ENCODE results near the gene RAB12.
A peak's percentile ranks its signal among the peaks of the same experiment; 100 is the strongest.
"Not testable (repeated sequence)": the region's sequence is repeated elsewhere in the genome, so short reads cannot be mapped to it uniquely, and the experiment has no call there.

RAB12 gene

DNA sequence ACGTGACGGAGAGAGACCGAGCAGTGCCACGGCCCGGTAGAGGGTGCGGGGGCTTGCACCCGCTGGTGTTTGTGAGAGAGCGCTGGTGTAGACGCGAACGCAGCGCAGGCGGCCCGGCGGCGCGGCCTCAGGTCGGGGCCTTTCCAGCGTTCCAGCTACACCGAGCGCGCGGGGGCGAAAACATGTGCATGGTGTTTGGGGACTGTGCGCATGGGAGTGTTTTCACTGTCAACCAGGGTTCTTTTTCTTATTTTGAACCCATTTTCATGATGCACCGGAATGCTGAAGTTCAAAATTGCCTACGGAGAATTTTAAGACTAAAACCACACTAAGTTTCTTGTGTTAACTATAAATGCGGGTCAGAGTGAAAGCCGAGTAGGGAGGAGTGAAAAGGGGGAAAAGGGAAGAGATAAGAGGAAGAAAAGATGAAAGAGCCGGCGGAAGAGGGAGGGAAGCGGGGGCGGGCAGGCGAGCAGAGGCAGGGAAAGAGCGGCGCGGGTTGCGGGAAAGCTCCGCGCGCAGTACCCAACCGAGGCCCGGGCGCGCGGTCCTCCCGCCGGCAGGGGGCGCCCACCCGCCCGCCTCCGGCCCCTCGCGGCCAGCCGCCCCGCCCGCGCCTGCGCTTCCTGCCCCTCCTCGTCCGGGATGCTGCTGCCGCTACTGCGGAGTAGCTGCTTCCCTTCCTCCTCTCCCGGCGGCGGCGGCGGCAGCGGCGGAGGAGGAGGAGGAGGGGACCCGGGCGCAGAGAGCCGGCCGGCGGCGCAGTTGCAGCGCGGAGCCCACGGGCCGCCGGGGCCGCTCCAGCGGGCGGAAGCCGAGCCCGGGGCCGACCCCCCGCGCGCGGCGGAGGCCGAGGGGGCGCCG is at the start of gene RAB12:
Gene RAB12 (plus strand): TSS at position 643 of the 864 bp plus-strand sequence. CDS start 3 bp downstream, at position 646.
- peak; percentile 82 to 85 for DNase-seq

- no peak for DNase-seq
Observed at GRCh38 chr18:8559612-8560186, 49.5 kb upstream of the RAB12 start.

DNA sequence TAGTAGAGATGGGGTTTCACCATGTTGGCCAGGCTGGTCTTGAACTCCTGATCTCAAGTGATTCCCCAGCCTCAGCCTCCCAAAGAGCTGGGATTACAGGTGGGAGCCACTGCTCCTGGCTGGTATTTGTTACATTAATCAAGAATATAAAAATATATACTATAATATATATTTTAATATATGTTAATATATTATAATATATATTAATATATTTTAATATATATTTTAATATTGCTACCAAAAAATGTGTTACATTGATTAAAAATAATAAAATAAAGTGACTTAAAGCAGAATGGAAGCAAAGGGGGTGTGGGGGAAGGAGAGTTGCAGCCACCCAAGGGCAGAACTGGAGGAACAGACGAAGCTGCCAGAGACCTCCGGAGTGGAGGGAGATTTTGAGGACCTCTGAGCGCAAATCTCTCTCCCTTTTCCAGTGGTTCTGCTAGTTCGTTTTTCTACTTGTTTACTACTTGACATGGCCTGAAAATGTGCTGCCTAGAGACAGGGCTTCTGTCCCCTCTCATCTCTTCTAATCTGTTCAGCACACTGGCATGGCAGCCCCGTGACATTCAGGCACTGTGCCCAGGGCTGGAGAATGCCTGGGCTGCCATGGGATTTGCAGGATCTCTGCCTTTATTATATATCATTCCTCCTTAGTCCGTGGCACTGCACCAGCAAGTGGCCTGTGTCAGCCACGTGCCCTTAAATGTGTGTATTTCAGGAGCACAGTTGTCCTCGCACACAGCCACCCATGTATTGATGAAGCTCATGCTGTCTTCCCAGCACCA is 47.9 kb upstream of the RAB12 start:
- no peak for DNase-seq

DNA sequence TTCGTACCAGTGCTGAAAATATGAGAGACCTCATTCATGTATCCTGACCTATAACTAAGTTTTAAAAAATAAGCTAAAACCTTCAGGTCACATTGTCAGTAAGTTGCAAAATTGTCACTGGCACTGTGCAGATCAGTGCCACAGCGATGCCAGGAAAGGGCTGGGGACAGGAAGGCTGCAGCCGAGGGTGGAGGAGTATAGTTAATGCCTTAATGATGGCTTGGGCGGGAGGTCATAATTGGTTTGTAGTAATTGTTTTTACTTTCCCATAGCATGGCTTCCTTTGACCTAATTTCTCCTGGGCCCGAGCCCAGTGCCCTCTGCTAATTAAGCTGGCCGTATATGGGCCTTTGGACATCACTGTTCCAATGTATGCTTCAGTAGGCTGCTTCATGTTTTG is 47.2 kb upstream of the RAB12 start:
- no peak for DNase-seq

- no peak for DNase-seq
Observed at GRCh38 chr18:8562919-8563318, 46.3 kb upstream of the RAB12 start.

DNA sequence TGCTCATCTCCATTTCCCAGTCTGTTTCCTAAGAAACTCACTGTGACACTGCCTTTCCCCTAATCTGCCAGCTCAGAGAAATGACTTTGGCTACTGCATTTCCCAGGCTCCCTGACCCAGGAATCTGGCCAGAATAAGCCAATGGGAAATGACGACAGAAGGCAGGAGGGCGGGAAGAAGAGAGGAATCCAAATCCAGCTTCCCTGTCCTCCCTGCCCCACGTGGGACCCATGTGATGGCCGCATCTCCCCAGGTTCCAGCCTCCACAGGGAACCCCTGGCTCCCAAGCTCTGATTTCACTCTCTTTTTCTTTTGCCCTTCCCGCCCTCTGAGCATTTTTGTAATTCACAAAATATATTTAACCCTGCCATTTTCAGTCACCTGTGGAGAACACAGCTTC is 37.8 kb upstream of the RAB12 start:
- no peak for DNase-seq

DNA sequence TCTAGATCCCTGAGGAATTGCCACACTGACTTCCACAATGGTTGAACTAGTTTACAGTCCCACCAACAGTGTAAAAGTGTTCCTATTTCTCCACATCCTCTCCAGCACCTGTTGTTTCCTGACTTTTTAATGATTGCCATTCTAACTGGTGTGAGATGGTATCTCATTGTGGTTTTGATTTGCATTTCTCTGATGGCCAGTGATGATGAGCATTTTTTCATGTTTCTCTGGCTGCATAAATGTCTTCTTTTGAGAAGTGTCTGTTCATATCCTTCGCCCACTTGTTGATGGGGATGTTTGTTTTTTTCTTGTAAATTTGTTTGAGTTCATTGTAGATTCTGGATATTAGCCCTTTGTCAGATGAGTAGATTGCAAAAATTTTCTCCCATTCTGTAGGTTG is 35.5 kb upstream of the RAB12 start:
- not testable (repeated sequence) for DNase-seq

DNA sequence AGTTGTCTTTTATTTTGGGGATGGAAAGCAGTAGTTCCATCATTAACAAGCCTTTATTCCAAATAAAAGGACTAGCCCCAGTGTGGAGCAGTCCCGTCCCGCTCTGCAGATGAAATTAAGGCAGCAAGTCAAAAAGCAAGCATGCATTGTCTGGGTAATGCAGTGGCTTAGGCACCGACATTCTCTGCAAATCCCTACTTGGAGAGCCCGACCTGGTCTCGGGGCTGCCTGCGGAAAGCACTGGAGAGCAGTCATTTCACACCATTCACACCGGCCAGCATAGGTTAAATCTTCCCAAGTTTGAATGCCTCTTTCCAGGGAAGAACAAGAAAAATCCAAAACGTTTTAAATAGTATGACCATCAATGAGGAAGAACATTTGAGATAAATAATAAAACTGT is 24.4 kb upstream of the RAB12 start:
- no peak for DNase-seq

DNA sequence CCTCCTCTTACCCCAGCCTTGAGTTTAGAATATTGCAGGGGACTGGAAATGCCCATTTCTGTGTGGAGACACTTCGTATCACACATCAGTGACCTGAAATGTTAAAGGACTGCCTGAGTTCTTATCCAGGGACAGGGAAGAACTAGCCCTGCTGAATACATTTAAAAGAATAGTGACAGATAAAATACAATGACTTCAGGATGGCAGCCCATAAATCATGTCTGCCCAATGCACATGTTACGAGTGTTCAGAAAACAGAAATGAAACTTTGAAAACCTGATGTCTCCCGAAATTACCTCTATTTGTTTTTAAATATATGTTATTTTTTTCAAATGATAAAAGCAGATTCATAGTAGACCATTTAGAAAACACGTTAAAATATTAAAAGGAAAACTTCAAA is 22.3 kb upstream of the RAB12 start:
- DNase-seq, result no peak

DNA sequence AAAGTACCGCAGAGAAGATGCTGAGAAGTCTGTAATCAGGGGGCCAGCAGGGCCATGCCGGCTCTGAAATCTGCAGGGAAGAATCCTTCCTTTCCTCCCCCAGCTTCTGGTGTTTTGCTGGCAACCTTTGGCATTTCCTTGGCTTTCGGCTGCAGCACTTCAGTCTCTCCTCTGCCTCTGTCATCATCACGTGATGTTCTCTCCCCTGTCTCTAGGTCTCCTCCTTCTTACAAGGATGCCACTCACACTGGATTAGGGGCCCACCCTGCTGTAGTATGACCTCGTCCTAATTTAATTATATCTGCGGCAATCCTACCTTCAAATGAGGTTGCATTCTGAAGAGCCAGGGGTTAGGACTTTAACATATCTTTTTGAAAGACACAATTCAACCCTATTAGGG is 13.8 kb upstream of the RAB12 start:
- no peak for DNase-seq

DNA sequence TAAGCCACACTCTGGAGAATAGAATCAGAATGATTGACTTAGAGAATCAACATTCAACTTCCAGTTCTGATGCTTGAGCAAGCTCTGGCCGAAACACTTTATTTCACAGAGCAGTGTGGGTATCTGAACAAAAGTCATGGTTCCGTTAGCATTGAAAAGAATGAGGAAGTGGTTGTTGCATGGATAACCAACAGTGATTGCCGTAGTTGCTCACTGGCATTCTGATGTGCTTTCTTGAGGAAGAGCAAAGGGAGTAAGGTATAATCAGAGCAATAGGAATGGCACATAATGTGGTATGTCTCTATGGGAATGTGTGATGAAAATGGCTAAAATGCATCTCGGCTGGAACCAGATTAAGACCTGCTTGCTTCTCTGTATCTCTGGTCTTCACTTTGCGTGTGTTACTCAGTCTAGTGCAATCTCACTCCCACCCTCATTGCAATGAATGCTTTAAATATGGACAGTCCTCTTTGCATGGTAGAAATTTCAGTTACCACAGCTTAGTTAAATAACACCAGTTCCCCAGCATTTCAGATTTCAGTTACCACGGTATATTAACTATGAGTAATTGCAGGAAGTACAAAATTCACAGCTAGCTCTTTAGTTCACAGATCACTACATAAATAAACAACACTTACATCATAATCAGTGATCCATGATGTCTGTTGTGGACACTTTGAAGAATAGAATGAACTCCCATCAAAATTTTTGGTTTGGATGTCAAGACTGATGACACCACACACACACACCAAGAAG is 7.8 kb upstream of the RAB12 start:
- no peak for DNase-seq

DNA sequence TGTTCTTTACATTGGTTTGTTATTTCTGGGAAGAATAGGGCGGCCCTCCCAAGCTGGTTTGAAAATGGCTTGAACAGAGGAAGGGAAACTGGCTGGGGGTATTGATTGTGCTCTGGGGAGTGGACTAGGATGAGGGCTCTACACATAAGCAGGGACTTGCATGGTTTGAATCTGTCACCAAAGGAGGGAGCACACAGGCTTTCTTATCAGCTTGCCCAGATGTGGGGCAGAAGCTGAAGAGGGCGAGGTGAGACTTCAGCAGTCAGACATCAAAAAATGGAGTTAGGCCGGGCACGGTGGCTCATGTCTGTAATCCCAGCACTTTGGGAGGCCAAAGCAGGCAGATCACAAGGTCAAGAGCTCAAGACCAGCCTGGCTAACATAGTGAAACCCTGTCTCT is 7.2 kb upstream of the RAB12 start:
- DNase-seq, result no peak

- DNase-seq, result no peak
Observed at GRCh38 chr18:8602557-8602956, 6.7 kb upstream of the RAB12 start.

DNA sequence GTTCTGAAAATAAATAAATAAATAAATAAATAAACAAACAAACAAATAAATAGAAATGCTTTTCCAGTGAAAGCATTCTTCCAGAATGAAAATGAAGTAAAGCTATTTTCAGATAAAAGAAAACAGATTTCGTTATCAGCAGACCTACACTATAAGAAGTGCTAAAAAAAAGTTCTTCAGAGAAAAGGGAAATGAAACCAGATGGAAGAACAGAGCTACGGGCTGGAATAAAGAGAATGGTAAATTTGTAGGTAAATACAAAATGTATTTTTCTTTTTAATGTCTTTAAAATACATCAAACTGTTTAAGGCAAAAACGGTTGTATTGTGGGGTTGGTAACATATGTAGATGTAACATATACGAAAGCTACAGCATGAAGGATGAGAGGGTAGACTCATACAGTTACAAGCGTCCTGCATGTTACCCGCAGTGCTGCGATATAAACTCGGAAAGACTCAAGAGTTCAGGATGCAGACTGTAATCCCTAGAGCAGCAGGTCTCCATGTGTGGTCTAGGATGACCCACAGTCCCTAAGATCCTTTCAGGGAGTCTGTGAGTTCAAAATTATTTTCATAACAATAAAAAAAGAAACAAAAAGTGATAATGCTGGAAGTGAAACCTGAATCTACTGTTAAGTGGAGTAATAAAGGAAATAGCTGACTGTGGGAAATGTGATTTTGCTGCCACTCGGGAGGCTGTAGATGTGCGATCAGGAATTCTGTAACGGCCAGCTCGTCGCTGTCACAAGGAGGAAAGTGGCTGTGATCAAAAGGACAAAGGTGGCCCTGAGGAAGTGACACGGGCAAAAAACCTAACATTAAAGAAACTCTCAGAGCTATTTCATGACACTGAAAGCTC is 5.3 kb upstream of the RAB12 start:
- no peak for DNase-seq

DNA sequence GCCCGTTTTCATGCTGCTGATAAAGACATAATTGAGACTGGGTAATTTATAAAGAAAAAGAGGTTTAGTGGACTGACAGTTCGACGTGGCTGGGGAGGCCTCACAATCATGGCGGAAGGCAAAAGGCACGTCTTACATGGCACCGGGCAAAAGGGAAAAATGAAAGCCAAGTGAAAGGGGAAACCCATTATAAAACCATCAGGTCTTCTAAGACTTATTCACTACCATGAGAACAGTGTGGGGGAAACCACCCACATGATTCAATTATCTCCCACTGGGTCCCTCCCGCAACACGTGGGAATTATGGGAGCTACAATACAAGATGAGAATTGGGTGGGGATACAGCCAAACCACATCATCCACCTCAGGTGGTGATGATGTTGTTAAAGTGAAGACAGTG is 3.3 kb upstream of the RAB12 start:
- no peak for DNase-seq

DNA sequence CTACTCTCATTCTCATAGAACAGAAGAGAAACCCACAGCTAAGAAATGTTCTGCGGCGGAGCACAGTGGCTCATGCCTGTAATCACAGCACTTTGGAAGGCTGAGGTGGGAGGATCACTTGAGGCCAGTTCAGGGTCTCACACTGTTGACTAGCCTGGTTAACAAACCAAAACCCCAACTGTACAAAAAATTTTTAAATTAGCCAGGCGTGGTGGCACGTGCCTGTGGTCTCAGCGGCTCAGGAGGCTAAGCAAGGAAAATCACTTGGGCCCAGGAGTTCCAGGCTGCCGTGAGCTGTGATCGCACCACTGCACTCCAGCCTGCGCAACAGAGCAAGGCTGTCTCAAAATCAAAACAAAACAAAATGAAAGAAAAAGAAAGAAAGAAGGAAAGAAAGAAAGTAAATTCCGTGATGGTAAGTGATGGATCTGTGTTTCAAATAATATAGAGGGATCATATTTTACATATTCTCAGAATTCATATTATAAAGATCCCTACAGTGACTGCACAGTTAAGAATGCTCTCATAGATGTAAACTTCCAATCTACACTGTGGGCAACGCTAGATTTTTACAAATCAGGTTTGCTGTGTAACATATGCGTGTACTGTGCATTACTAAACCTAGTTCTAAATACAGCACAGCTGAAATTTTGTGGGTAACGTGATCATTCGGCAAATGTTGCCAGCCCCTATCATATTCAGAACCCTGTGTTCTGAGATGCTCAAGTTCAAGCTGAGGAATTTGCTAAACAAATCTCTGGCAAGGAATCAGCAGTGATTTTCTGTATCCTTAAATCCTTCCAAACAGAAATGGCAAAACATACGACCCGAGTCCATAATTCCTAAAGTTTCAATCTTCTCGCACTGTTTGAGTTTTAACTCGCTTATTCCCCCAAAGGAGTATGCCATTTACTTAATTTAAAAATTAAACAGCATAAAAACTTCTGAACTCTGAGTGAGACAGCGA is 1.2 kb upstream of the RAB12 start:
- no peak for DNase-seq

- DNase-seq, result no peak
Observed at GRCh38 chr18:8609659-8610458, 622 bp downstream of the RAB12 start.

GRCh38 chr18:8610459-8610851 is 1.2 kb downstream of the RAB12 start:
- DNase-seq, result no peak

DNA sequence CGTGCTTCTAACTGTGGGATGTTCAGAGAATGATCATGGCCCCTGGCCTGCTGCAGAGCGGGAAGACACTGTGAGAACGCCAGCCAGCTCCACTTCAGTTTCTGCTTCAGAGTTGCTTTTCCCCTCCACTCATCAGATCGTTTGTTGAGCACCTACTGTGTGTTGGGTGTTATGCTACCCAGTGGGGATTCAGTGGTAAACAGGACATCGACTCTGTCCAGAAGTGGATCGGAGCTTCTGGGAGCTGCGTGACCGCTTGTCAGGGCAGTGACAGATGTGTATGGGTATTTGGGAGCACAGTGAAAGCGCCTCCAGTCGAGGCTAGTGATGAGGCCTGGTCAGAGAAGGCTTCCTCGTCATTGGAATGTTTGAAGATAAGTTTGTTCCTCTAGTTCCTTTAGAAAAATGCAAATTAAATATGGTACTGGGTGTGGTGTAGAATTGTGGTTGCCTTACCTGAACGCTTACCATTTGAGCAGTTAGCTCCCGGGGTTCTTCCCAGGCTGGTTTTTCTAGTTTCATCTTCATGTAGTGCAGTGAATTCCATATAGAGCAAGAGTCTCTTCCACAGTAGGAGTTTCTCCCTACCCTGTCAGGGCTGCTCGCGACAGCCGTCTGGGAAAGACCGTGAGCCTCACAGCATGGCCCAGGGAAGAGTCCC is 2.8 kb downstream of the RAB12 start:
- no peak for DNase-seq
